HEK293 (cell line): ENCODE results near the gene MYO1B.

Source experiments
- CTCF ChIA-PET: fragments of 350-600 bp; formaldehyde crosslinking; extraction: SDS; loops from one replicate; lab custom pipeline; 2021; ENCODE audit warnings: antibody characterized with exemption; lab: Yijun Ruan, JAX
- POLR2A ChIA-PET: fragments of 300-600 bp; formaldehyde crosslinking; extraction: SDS; loops from one replicate; lab custom pipeline; 2020; ENCODE audit warnings: antibody characterized with exemption, inconsistent platforms; lab: Yijun Ruan, JAX
- H3K27ac ChIP-seq: fragments of 200-500 bp; sonication (Bioruptor generic); 2 replicates; pipeline ENCODE4 v1.5.1; 2014; ENCODE audit warnings: low read depth, low read length, control low read depth, inconsistent platforms; ENCODE audit errors: extremely low read depth
- H3K36me3 ChIP-seq, 2 experiments: fragments of 200-500 bp in 1 of 2; sonication (Bioruptor generic) in 1 of 2; 1 replicate in 1 of 2; 2 replicates in 1 of 2; pipeline ENCODE4 v1.5.1; 2014 to 2017; ENCODE audit warnings: inconsistent platforms in 2 of 2, low read length in 2 of 2; ENCODE audit not compliant: control insufficient read depth in 2 of 2, insufficient read depth in 1 of 2
- H3K4me1 ChIP-seq: fragments of 200-500 bp; sonication (Bioruptor generic); 2 replicates; pipeline ENCODE4 v1.5.1; 2014; ENCODE audit warnings: mild to moderate bottlenecking, low read length, inconsistent platforms; ENCODE audit not compliant: control insufficient read depth, insufficient read depth
- H3K4me3 ChIP-seq: 2 replicates; pipeline ENCODE4 v1.5.1; 2011; ENCODE audit warnings: low read depth, mild to moderate bottlenecking, control low read depth, low read length, moderate library complexity
- H3K9me3 ChIP-seq: fragments of 200-500 bp; sonication (Bioruptor generic); 2 replicates; pipeline ENCODE4 v1.5.1; 2014; ENCODE audit warnings: low read depth, low read length, inconsistent platforms; ENCODE audit not compliant: control insufficient read depth, insufficient read depth
- BCL11B ChIP-seq: fragments of 450-650 bp; formaldehyde crosslinking; IDR thresholded peaks from 2 replicates; pipeline ENCODE4 v1.5.1; 2016; ENCODE audit warnings: low read depth, missing biosample characterization, missing genetic modification characterization
- MYNN ChIP-seq: fragments of 450-650 bp; formaldehyde crosslinking; IDR thresholded peaks from 2 replicates; pipeline ENCODE4 v1.5.1; 2016; ENCODE audit warnings: missing biosample characterization, missing genetic modification characterization, borderline replicate concordance
- MZF1 ChIP-seq: fragments of 450-650 bp; formaldehyde crosslinking; IDR thresholded peaks from 2 replicates; pipeline ENCODE4 v1.5.1; 2017; ENCODE audit warnings: missing biosample characterization, missing genetic modification characterization, borderline replicate concordance
- TRIM28 ChIP-seq: IDR thresholded peaks from 2 replicates; pipeline ENCODE4 v1.6.1; 2011; ENCODE audit warnings: low read length, control low read depth, borderline replicate concordance
- TSHZ1 ChIP-seq: fragments of 450-650 bp; formaldehyde crosslinking; IDR thresholded peaks from 2 replicates; pipeline ENCODE4 v1.5.1; 2016; ENCODE audit warnings: missing biosample characterization, missing genetic modification characterization, borderline replicate concordance
- YY1 ChIP-seq: fragments of 450-650 bp; formaldehyde crosslinking; IDR thresholded peaks from 2 replicates; pipeline ENCODE4 v1.5.1; 2018; ENCODE audit warnings: missing biosample characterization, missing genetic modification characterization
- YY2 ChIP-seq: fragments of 450-650 bp; formaldehyde crosslinking; IDR thresholded peaks from 2 replicates; pipeline ENCODE4 v1.5.1; 2016; ENCODE audit warnings: missing biosample characterization, missing genetic modification characterization
- ZBTB7A ChIP-seq: fragments of 450-650 bp; formaldehyde crosslinking; IDR thresholded peaks from 2 replicates; pipeline ENCODE4 v1.5.1; 2016; ENCODE audit warnings: low read depth, missing biosample characterization, missing genetic modification characterization
- ZEB2 ChIP-seq: fragments of 450-650 bp; formaldehyde crosslinking; IDR thresholded peaks from 2 replicates; pipeline ENCODE4 v1.5.1; 2016; ENCODE audit warnings: missing biosample characterization, missing genetic modification characterization
- ZNF112 ChIP-seq: fragments of 450-650 bp; formaldehyde crosslinking; IDR thresholded peaks from 2 replicates; pipeline ENCODE4 v1.5.0; 2017; ENCODE audit warnings: missing biosample characterization, missing genetic modification characterization
- ZNF146 ChIP-seq: fragments of 450-650 bp; formaldehyde crosslinking; IDR thresholded peaks from 2 replicates; pipeline ENCODE4 v1.5.1; 2016; ENCODE audit warnings: missing biosample characterization, missing genetic modification characterization
- ZNF155 ChIP-seq: fragments of 450-650 bp; formaldehyde crosslinking; IDR thresholded peaks from 2 replicates; pipeline ENCODE4 v1.5.1; 2016; ENCODE audit warnings: missing biosample characterization, missing genetic modification characterization
- ZNF16 ChIP-seq: fragments of 450-650 bp; formaldehyde crosslinking; IDR thresholded peaks from 2 replicates; pipeline ENCODE4 v1.5.1; 2016; ENCODE audit warnings: low read depth, missing biosample characterization, missing genetic modification characterization
- ZNF18 ChIP-seq: fragments of 450-650 bp; formaldehyde crosslinking; IDR thresholded peaks from 2 replicates; pipeline ENCODE4 v1.5.1; 2016; ENCODE audit warnings: missing biosample characterization, missing genetic modification characterization
- ZNF2 ChIP-seq: fragments of 450-650 bp; formaldehyde crosslinking; IDR thresholded peaks from 2 replicates; pipeline ENCODE4 v1.5.1; 2016; ENCODE audit warnings: missing biosample characterization, missing genetic modification characterization
- ZNF211 ChIP-seq: fragments of 450-650 bp; formaldehyde crosslinking; IDR thresholded peaks from 2 replicates; pipeline ENCODE4 v1.5.1; 2016; ENCODE audit warnings: low read depth, missing biosample characterization, missing genetic modification characterization
- ZNF221 ChIP-seq: fragments of 450-650 bp; formaldehyde crosslinking; IDR thresholded peaks from 2 replicates; pipeline ENCODE4 v1.5.1; 2017; ENCODE audit warnings: missing biosample characterization, missing genetic modification characterization, borderline replicate concordance
- ZNF239 ChIP-seq: fragments of 450-650 bp; formaldehyde crosslinking; IDR thresholded peaks from 2 replicates; pipeline ENCODE4 v1.5.1; 2016; ENCODE audit warnings: missing biosample characterization, missing genetic modification characterization
- ZNF24 ChIP-seq: fragments of 450-650 bp; formaldehyde crosslinking; IDR thresholded peaks from 2 replicates; pipeline ENCODE4 v1.5.1; 2016; ENCODE audit warnings: missing biosample characterization, missing genetic modification characterization
- ZNF324 ChIP-seq: fragments of 450-650 bp; formaldehyde crosslinking; IDR thresholded peaks from 2 replicates; pipeline ENCODE4 v1.5.1; 2016; ENCODE audit warnings: missing biosample characterization, missing genetic modification characterization
- ZNF488 ChIP-seq: fragments of 450-650 bp; formaldehyde crosslinking; IDR thresholded peaks from 2 replicates; pipeline ENCODE4 v1.5.1; 2016; ENCODE audit warnings: missing biosample characterization, missing genetic modification characterization
- ZNF548 ChIP-seq: fragments of 450-650 bp; formaldehyde crosslinking; IDR thresholded peaks from 2 replicates; pipeline ENCODE4 v1.5.1; 2016; ENCODE audit warnings: missing biosample characterization, missing genetic modification characterization
- ZNF596 ChIP-seq: fragments of 450-650 bp; IDR thresholded peaks from 2 replicates; pipeline ENCODE4 v1.5.0; 2018; ENCODE audit warnings: missing biosample characterization, mild to moderate bottlenecking, missing genetic modification characterization, moderate library complexity
- ZNF600 ChIP-seq: fragments of 450-650 bp; formaldehyde crosslinking; IDR thresholded peaks from 2 replicates; pipeline ENCODE4 v1.5.1; 2016; ENCODE audit warnings: missing biosample characterization, missing genetic modification characterization
- ZNF664 ChIP-seq: fragments of 450-650 bp; formaldehyde crosslinking; IDR thresholded peaks from 2 replicates; pipeline ENCODE4 v1.5.1; 2016; ENCODE audit warnings: missing biosample characterization, missing genetic modification characterization
- ZNF776 ChIP-seq: fragments of 450-650 bp; formaldehyde crosslinking; IDR thresholded peaks from 2 replicates; pipeline ENCODE4 v1.5.0; 2017; ENCODE audit warnings: missing biosample characterization, missing genetic modification characterization, borderline replicate concordance
- ZNF791 ChIP-seq: fragments of 450-650 bp; formaldehyde crosslinking; IDR thresholded peaks from 2 replicates; pipeline ENCODE4 v1.5.1; 2016; ENCODE audit warnings: missing biosample characterization, missing genetic modification characterization
- ZNF837 ChIP-seq: fragments of 450-650 bp; formaldehyde crosslinking; IDR thresholded peaks from 2 replicates; pipeline ENCODE4 v1.5.1; 2016; ENCODE audit warnings: missing biosample characterization, missing genetic modification characterization
- ZSCAN18 ChIP-seq: fragments of 450-650 bp; formaldehyde crosslinking; IDR thresholded peaks from 2 replicates; pipeline ENCODE4 v1.5.1; 2016; ENCODE audit warnings: missing biosample characterization, missing genetic modification characterization

Gene MYO1B

GRCh38 chr2:191206613-191207471 lies 38.4 kb upstream of the MYO1B start:
- no peaks in the 10 kb centered on the region for H3K4me1 ChIP-seq
- no peak overlapping the region for H3K4me3 ChIP-seq
- no peaks in the 10 kb centered on the region for H3K36me3 ChIP-seq
- no peaks in the 10 kb centered on the region for H3K9me3 ChIP-seq
- POLR2A ChIA-PET, result no interaction called here
- no peak overlapping the region for H3K27ac ChIP-seq
- TF ChIP-seq ZNF664 (tag by site-specific recombination) (no peak), ZNF221 (no peak), ZNF24 (no peak), YY2 (no peak), ZSCAN18 (tag by site-specific recombination) (no peak), YY1 (tag by site-specific recombination) (no peak), ZNF16 (tag by site-specific recombination) (no peak), ZNF548 (tag by site-specific recombination) (no peak), ZNF155 (tag by site-specific recombination) (no peak), TSHZ1 (no peak), ZNF211 (tag by site-specific recombination) (no peak), ZBTB7A (tag by site-specific recombination) (no peak), ZNF596 (tag by site-specific recombination) (no peak), ZNF239 (tag by site-specific recombination) (no peak), MZF1 (tag by site-specific recombination) (no peak), ZNF146 (tag by site-specific recombination) (no peak), ZEB2 (no peak), ZNF791 (no peak)
- TF ChIP-seq, all 188 proteins: peak for 0
- CTCF ChIA-PET, result interaction anchor here (0.6 to 1.5 kb wide), 5 partner anchors 11 to 786 kb away, joined by 3 to 5 read pairs (median 3); no protein-coding TSS in a partner anchor

GRCh38 chr2:191209340-191209739 lies 35.9 kb upstream of the MYO1B start:
- no peak for TF ChIP-seq ZNF324 (tag by site-specific recombination)
- no peak for TF ChIP-seq ZNF776 (tag by site-specific recombination)
- TF ChIP-seq ZNF18, result no peak
- TF ChIP-seq BCL11B (tag by site-specific recombination), result no peak
- no peak for TF ChIP-seq ZNF488 (tag by site-specific recombination)
- TF ChIP-seq ZNF2 (tag by site-specific recombination), result no peak
- no peak for TF ChIP-seq ZNF112 (tag by site-specific recombination)
- no peak for TF ChIP-seq ZNF837 (tag by site-specific recombination)
- no peak for TF ChIP-seq ZNF600 (tag by site-specific recombination)
- TF ChIP-seq TRIM28, result no peak
- no peak for TF ChIP-seq ZNF155 (tag by site-specific recombination)
- TF ChIP-seq MYNN (tag by site-specific recombination), result no peak
- TF ChIP-seq, all 188 proteins: peak for 0
- H3K4me1 ChIP-seq, result no peaks in the 10 kb centered on the region
- H3K4me3 ChIP-seq, result no peak overlapping the region
- no peaks in the 10 kb centered on the region for H3K36me3 ChIP-seq
- H3K9me3 ChIP-seq, result no peaks in the 10 kb centered on the region
- ChIA-PET POLR2A (no interaction called here), CTCF (interaction anchor here (1.3 kb wide), 1 partner anchor 9 kb away, joined by 10 read pairs; no protein-coding TSS in a partner anchor)
- no peak overlapping the region for H3K27ac ChIP-seq
